DMS53 (cell line): ENCODE data around the gene SCRN2.

Experiments used
- DNase-seq: peaks from one replicate; lab custom pipeline; 2025; lab: John Stamatoyannopoulos, UW

SCRN2 gene

GRCh38 chr17:47840742-47841487 lies at the start of gene SCRN2:
SCRN2 (minus strand) TSS chr17:47841273; CDS start chr17:47840843, 430 bp downstream.
- peak; percentile 95 for DNase-seq

- peak; percentile 95 for DNase-seq
These were observed 48.9 kb upstream of the SCRN2 start for GRCh38 chr17:47889734-47890529.

GRCh38 chr17:47888293-47888692 lies 47.2 kb upstream of the SCRN2 start:
- no peak for DNase-seq

GRCh38 chr17:47884905-47885730 lies 44.0 kb upstream of the SCRN2 start:
- DNase-seq = no peak

- no peak for DNase-seq
These were observed 43.3 kb upstream of the SCRN2 start for GRCh38 chr17:47884427-47884740.

- no peak for DNase-seq
These were observed 42.7 kb upstream of the SCRN2 start for GRCh38 chr17:47883589-47884426.

- no peak for DNase-seq
These were observed 41.9 kb upstream of the SCRN2 start for GRCh38 chr17:47882695-47883588.

GRCh38 chr17:47882247-47882646 lies 41.2 kb upstream of the SCRN2 start:
- DNase-seq = no peak

- DNase-seq = no peak
These were observed 38.8 kb upstream of the SCRN2 start for GRCh38 chr17:47879776-47880454.

GRCh38 chr17:47879028-47879585 lies 38.0 kb upstream of the SCRN2 start:
- no peak for DNase-seq

- no peak for DNase-seq
These were observed 37.3 kb upstream of the SCRN2 start for GRCh38 chr17:47878203-47879027.

GRCh38 chr17:47877368-47878034 lies 36.4 kb upstream of the SCRN2 start:
- DNase-seq = no peak

GRCh38 chr17:47875011-47875985 lies 34.2 kb upstream of the SCRN2 start:
- no peak for DNase-seq

- no peak for DNase-seq
These were observed 32.4 kb upstream of the SCRN2 start for GRCh38 chr17:47873200-47874090.

GRCh38 chr17:47872651-47873161 lies 31.6 kb upstream of the SCRN2 start:
- DNase-seq = no peak
